ENCODE results near the gene CES2.

DNA sequence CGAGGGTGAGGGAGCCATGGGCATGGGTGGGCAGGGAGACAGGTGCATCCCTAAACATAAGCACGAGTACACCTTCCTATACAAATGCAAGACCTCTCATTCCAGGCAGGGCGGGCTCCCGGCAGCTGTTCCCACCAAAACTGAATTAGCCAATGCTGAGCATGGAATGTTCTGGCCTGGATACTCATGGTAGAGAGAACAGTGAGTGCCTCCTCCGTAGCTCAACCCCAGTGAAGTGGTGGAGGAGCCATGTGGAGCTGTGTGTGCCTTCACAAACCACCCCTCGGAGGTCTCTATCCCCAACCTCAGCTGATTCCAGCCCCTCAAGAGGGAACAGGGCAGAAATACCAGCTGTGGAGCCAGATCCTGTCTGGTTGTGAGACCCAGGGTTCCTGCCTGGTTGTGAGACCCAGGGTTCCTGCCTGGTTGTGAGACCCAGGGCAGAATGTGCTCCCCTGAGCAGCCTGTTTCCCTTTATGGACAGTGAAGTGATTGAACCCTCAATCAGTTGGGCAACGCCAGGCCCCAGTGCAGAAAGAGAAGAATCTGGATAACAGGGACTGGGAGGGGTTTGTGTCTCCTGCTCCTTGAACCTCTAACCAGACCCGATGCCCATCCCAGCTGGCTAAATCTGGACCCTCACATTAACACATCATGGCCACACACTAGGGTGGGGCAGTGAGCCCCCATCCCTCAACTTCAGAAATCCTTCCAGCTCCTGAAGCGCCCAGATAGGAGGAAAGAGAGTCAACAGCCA is 14.2 kb upstream of the CES2 start:
- TF ChIP-seq, protein P1, sequence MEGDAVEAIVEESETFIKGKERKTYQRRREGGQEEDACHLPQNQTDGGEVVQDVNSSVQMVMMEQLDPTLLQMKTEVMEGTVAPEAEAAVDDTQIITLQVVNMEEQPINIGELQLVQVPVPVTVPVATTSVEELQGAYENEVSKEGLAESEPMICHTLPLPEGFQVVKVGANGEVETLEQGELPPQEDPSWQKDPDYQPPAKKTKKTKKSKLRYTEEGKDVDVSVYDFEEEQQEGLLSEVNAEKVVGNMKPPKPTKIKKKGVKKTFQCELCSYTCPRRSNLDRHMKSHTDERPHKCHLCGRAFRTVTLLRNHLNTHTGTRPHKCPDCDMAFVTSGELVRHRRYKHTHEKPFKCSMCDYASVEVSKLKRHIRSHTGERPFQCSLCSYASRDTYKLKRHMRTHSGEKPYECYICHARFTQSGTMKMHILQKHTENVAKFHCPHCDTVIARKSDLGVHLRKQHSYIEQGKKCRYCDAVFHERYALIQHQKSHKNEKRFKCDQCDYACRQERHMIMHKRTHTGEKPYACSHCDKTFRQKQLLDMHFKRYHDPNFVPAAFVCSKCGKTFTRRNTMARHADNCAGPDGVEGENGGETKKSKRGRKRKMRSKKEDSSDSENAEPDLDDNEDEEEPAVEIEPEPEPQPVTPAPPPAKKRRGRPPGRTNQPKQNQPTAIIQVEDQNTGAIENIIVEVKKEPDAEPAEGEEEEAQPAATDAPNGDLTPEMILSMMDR (conservative IDR thresholded peaks at IDR 0.05; ENCODE audit: low read depth, low read length) = no peak
- no peak for TF ChIP-seq EZH2 (IDR thresholded peaks at IDR 0.05; ENCODE audit: borderline replicate concordance, low read depth, low read length, poor library complexity, severe bottlenecking)

Data from A673 (cell line).